Stomach (tissue), 4 donors: ENCODE results near the gene SERPING1.

Experiments used
- EP300 ChIP-seq: sonication (generic); formaldehyde crosslinking; IDR thresholded peaks from one replicate; pipeline ENCODE4 v1.6.1; 2017; ENCODE audit warnings: antibody characterized with exemption
- POLR2A ChIP-seq, 4 donors: fragments of 450-650 bp; IDR thresholded peaks; one replicate each; pipeline ENCODE4 v1.6.1; 2016; ENCODE audit warnings: antibody characterized with exemption in 4 of 4, control low read depth in 2 of 4, mild to moderate bottlenecking in 1 of 4, moderate library complexity in 1 of 4
- POLR2AphosphoS5 ChIP-seq, 3 donors: sonication (generic); formaldehyde crosslinking; IDR thresholded peaks; one replicate each; pipeline ENCODE4 v1.6.1; 2016; ENCODE audit warnings: antibody characterized with exemption in 3 of 3
- TF ChIP-seq, protein P1 (sequence below), 7 experiments: fragments of 450-650 bp in 4 of 7; fragments of 200-600 bp in 3 of 7; sonication (generic) in 3 of 7; IDR thresholded peaks; one replicate each; pipeline ENCODE4 v1.5.1; 2016 to 2019; ENCODE audit warnings: antibody characterized with exemption in 7 of 7, control low read depth in 2 of 7, mild to moderate bottlenecking in 1 of 7

DNA sequence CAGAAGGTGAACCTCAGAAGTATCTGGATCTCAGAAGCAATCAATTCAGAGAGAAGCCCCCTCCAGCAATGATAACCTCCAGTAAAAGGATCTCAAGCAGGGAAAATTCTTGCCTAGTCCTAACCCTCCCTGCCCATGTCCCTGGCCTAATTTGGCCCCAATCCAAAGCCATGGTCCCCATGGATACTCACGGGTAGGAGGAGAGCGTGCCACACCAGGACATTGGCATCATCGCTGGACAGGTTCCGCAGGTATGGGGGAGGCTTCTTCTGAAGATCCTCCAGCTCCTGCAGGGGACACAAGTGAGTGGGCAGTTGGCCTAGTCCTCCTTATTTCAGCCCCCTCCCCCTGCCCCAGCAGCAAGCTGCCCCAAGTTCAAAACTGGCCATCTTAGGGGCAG lies 37.3 kb upstream of the SERPING1 start:
- TF ChIP-seq, protein P1, sequence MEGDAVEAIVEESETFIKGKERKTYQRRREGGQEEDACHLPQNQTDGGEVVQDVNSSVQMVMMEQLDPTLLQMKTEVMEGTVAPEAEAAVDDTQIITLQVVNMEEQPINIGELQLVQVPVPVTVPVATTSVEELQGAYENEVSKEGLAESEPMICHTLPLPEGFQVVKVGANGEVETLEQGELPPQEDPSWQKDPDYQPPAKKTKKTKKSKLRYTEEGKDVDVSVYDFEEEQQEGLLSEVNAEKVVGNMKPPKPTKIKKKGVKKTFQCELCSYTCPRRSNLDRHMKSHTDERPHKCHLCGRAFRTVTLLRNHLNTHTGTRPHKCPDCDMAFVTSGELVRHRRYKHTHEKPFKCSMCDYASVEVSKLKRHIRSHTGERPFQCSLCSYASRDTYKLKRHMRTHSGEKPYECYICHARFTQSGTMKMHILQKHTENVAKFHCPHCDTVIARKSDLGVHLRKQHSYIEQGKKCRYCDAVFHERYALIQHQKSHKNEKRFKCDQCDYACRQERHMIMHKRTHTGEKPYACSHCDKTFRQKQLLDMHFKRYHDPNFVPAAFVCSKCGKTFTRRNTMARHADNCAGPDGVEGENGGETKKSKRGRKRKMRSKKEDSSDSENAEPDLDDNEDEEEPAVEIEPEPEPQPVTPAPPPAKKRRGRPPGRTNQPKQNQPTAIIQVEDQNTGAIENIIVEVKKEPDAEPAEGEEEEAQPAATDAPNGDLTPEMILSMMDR (IDR thresholded peaks at IDR 0.05): no peak
- TF ChIP-seq EP300 (no peak), POLR2A (IDR thresholded peaks at IDR 0.05) (no peak), POLR2AphosphoS5 (IDR thresholded peaks at IDR 0.05) (no peak)
